GM20000 (cell line): Measurements from ENCODE around the gene ADAMTSL2.

Experiments
- DNase-seq: peaks from one replicate; pipeline ENCODE4 v3.0.0; 2012; ENCODE audit warnings: low spot score
- CTCF ChIP-seq: IDR thresholded peaks from 2 replicates; pipeline ENCODE4 v1.5.1; 2012; ENCODE audit warnings: mild to moderate bottlenecking, control low read depth; ENCODE audit errors: extremely low read depth, missing control alignments

Gene ADAMTSL2

GRCh38 chr9:133521122-133522072 is 13.1 kb upstream of the ADAMTSL2 start:
- no peak for DNase-seq
- TF ChIP-seq CTCF = no peak

GRCh38 chr9:133522073-133522910 is 12.2 kb upstream of the ADAMTSL2 start:
- no peak for DNase-seq
- TF ChIP-seq CTCF = no peak

- no peak for TF ChIP-seq CTCF
- DNase-seq = no peak
Observed at GRCh38 chr9:133523106-133523505, 11.4 kb upstream of the ADAMTSL2 start.

- no peak for TF ChIP-seq CTCF
Observed at GRCh38 chr9:133524146-133524545, 10.4 kb upstream of the ADAMTSL2 start.

GRCh38 chr9:133524679-133525228 is 9.8 kb upstream of the ADAMTSL2 start, which contains the start of gene MYMK:
Gene MYMK (minus strand): TSS chr9:133524959. CDS start chr9:133524844, 115 bp downstream.
- TF ChIP-seq CTCF = no peak
- DNase-seq = no peak

More at GRCh38 chr9:133524146-133524545, 10.4 kb upstream of the ADAMTSL2 start:
- DNase-seq = no peak

GRCh38 chr9:133525677-133526076 is 8.8 kb upstream of the ADAMTSL2 start:
- DNase-seq = no peak
- TF ChIP-seq CTCF = no peak
